Panc1 (cell line): ENCODE measurements around the gene ARHGAP44.

Experiments
- CTCF ChIP-seq: fragments of 450-650 bp; IDR thresholded peaks from 2 replicates; pipeline ENCODE4 v1.5.1; 2017; ENCODE audit warnings: mild to moderate bottlenecking
- REST ChIP-seq, 2 experiments: IDR thresholded peaks; 2 replicates each; pipeline ENCODE4 v1.6.1; 2011 to 2012; ENCODE audit warnings: low read depth in 2 of 2, control low read depth in 1 of 2, low read length in 1 of 2, mild to moderate bottlenecking in 1 of 2, moderate library complexity in 1 of 2; ENCODE audit not compliant: insufficient read depth in 1 of 2

GRCh38 chr17:12865769-12866168 lies 76.5 kb downstream of the ARHGAP44 start:
- no peak for TF ChIP-seq REST (IDR thresholded peaks at IDR 0.05; ENCODE audit: insufficient read depth in 1 of 2, low read depth in 2 of 2, low read length in 1 of 2)
- no peak for TF ChIP-seq CTCF
